HCT116 (cell line): ENCODE results near the gene ZSWIM4.

Experiments
- TF ChIP-seq, protein P1 (sequence below), 3 experiments: fragments of 200-600 bp in 1 of 3; sonication (generic) in 1 of 3; IDR thresholded peaks in 2 of 3; conservative IDR thresholded peaks in 1 of 3; 2 replicates each; pipeline ENCODE4 v1.5.1; 2012 to 2017; ENCODE audit warnings: low read depth in 2 of 3, low read length in 2 of 3, antibody characterized with exemption in 1 of 3, borderline replicate concordance in 1 of 3, control low read depth in 1 of 3, mild to moderate bottlenecking in 1 of 3, mixed read lengths in 1 of 3, mixed run types in 1 of 3, moderate library complexity in 1 of 3; ENCODE audit not compliant: insufficient read depth in 1 of 3
- TF ChIP-seq, protein P2 (sequence below): IDR thresholded peaks from 2 replicates; pipeline ENCODE4 v1.6.1; 2012; ENCODE audit warnings: low read depth
- TF ChIP-seq, protein P3 (sequence below): IDR thresholded peaks from 2 replicates; pipeline ENCODE4 v1.6.1; 2012

DNA sequence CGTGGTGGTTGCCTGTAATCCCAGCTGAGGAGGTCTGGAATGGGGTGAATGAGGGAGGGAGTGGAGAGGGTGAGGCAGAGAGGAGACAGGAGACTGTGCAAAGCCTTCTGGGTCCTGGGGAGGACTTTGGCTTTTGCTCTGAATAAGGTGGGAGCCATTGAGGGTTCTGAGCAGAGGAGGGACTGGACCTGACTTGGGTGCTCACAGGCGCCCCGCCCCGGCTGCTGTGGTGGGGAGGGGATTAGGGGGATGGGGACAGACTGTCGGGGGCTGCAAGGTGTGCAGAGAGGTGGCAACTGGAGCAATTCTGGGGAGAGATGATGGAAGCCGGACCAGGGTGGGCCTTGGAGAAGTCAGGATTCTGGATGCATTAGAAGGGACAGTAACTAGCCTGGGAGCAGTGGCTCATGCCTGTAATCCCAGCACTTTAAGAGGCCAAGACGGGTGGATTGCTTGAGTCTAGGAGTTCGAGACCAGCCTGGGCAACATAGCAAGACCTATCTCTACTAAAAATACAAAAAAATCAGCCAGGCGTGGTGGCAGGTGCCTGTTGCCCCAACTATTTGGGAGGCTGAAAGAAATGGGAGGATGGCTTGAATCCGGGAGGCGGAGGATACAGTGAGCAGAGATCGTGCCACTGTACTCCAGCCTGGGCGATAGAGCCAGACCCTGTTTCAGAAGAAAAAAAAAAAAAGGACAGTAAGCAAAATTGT, 65.6 kb downstream of the ZSWIM4 start:
- TF ChIP-seq, protein P1, sequence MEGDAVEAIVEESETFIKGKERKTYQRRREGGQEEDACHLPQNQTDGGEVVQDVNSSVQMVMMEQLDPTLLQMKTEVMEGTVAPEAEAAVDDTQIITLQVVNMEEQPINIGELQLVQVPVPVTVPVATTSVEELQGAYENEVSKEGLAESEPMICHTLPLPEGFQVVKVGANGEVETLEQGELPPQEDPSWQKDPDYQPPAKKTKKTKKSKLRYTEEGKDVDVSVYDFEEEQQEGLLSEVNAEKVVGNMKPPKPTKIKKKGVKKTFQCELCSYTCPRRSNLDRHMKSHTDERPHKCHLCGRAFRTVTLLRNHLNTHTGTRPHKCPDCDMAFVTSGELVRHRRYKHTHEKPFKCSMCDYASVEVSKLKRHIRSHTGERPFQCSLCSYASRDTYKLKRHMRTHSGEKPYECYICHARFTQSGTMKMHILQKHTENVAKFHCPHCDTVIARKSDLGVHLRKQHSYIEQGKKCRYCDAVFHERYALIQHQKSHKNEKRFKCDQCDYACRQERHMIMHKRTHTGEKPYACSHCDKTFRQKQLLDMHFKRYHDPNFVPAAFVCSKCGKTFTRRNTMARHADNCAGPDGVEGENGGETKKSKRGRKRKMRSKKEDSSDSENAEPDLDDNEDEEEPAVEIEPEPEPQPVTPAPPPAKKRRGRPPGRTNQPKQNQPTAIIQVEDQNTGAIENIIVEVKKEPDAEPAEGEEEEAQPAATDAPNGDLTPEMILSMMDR (IDR thresholded peaks at IDR 0.05 in 2 of 3, conservative IDR thresholded peaks at IDR 0.05 in 1 of 3; ENCODE audit: borderline replicate concordance in 1 of 3, insufficient read depth in 1 of 3, low read depth in 2 of 3, low read length in 2 of 3) = no peak
- TF ChIP-seq, protein P2, sequence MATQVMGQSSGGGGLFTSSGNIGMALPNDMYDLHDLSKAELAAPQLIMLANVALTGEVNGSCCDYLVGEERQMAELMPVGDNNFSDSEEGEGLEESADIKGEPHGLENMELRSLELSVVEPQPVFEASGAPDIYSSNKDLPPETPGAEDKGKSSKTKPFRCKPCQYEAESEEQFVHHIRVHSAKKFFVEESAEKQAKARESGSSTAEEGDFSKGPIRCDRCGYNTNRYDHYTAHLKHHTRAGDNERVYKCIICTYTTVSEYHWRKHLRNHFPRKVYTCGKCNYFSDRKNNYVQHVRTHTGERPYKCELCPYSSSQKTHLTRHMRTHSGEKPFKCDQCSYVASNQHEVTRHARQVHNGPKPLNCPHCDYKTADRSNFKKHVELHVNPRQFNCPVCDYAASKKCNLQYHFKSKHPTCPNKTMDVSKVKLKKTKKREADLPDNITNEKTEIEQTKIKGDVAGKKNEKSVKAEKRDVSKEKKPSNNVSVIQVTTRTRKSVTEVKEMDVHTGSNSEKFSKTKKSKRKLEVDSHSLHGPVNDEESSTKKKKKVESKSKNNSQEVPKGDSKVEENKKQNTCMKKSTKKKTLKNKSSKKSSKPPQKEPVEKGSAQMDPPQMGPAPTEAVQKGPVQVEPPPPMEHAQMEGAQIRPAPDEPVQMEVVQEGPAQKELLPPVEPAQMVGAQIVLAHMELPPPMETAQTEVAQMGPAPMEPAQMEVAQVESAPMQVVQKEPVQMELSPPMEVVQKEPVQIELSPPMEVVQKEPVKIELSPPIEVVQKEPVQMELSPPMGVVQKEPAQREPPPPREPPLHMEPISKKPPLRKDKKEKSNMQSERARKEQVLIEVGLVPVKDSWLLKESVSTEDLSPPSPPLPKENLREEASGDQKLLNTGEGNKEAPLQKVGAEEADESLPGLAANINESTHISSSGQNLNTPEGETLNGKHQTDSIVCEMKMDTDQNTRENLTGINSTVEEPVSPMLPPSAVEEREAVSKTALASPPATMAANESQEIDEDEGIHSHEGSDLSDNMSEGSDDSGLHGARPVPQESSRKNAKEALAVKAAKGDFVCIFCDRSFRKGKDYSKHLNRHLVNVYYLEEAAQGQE = no peak
- TF ChIP-seq, protein P3, sequence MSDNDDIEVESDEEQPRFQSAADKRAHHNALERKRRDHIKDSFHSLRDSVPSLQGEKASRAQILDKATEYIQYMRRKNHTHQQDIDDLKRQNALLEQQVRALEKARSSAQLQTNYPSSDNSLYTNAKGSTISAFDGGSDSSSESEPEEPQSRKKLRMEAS = no peak
